Uterus (tissue), 4 donors: ENCODE results near the gene REL. TPM values are rescaled to one million over a fixed set of nuclear protein-coding genes. Genes with fewer than 3 reads are reported as not detected.

Source experiments
- DNase-seq, 2 donors: peaks; one replicate each; pipeline ENCODE4 v3.0.0-alpha.2; 2019 to 2020
- H3K27ac ChIP-seq, 2 donors: fragments of 200-600 bp; sonication (generic); 1 replicate in 1 of 2; 2 replicates in 1 of 2; pipeline ENCODE4 v1.5.1; 2016 to 2018
- H3K27me3 ChIP-seq, 2 donors: fragments of 200-600 bp; sonication (generic); one replicate each; pipeline ENCODE4 v1.5.1; 2018 to 2019; ENCODE audit warnings: control low read depth in 1 of 2
- H3K36me3 ChIP-seq, 2 donors: fragments of 200-600 bp; sonication (generic); one replicate each; pipeline ENCODE4 v1.5.1; 2019; ENCODE audit warnings: control low read depth in 1 of 2
- H3K4me1 ChIP-seq, 2 donors: fragments of 200-600 bp; sonication (generic); one replicate each; pipeline ENCODE4 v1.5.1; 2018 to 2019; ENCODE audit warnings: control low read depth in 1 of 2
- H3K4me3 ChIP-seq, 2 donors: fragments of 200-600 bp; sonication (generic); 1 replicate in 1 of 2; 2 replicates in 1 of 2; pipeline ENCODE4 v1.5.1; 2018 to 2019; ENCODE audit warnings: mild to moderate bottlenecking in 1 of 2
- H3K9me3 ChIP-seq, 2 donors: fragments of 200-600 bp; sonication (generic); one replicate each; pipeline ENCODE4 v1.5.1; 2019; ENCODE audit warnings: control low read depth in 1 of 2
- POLR2A ChIP-seq, 2 donors: fragments of 450-650 bp; IDR thresholded peaks; one replicate each; pipeline ENCODE4 v1.6.1; 2016; ENCODE audit warnings: antibody characterized with exemption in 2 of 2, mild to moderate bottlenecking in 1 of 2, moderate library complexity in 1 of 2
- intact Hi-C: fragments of 100-400 bp; cut with DNase I; formaldehyde crosslinking; loops from one replicate; pipeline ENCODE4 v1.15.1; 2023; ENCODE audit warnings: low total_unique reads
- total RNA-seq, 4 donors: library from RNA; depleted of rRNA in 3 of 4; stranded (reverse); fragments of >200 nt in 3 of 4; gene quantifications; one replicate each; pipeline versions ENCODE4 v1.1.0 to v1.2.4, GENCODE V29; 2014 to 2023
- TF ChIP-seq, protein P1 (sequence below), 4 experiments: fragments of 200-600 bp in 2 of 4; fragments of 450-650 bp in 2 of 4; sonication (generic) in 2 of 4; IDR thresholded peaks; one replicate each; pipeline ENCODE4 v1.5.1; 2016 to 2019; ENCODE audit warnings: antibody characterized with exemption in 4 of 4, mild to moderate bottlenecking in 2 of 4, moderate library complexity in 1 of 4
- donor health status: DM: yes; HTN: yes; CAD: no.

REL gene
- total RNA-seq, 4 donors from 2014 or later, result 1.8 to 21.0 (median 12.2) TPM

GRCh38 chr2:60957224-60957623 is 75.8 kb downstream of the REL start:
- no peak for DNase-seq
- intact Hi-C loops, result no loop called here
- no peaks in the 10 kb centered on the region for H3K4me1 ChIP-seq
- no peak for TF ChIP-seq POLR2A (IDR thresholded peaks at IDR 0.05)
- TF ChIP-seq, protein P1, sequence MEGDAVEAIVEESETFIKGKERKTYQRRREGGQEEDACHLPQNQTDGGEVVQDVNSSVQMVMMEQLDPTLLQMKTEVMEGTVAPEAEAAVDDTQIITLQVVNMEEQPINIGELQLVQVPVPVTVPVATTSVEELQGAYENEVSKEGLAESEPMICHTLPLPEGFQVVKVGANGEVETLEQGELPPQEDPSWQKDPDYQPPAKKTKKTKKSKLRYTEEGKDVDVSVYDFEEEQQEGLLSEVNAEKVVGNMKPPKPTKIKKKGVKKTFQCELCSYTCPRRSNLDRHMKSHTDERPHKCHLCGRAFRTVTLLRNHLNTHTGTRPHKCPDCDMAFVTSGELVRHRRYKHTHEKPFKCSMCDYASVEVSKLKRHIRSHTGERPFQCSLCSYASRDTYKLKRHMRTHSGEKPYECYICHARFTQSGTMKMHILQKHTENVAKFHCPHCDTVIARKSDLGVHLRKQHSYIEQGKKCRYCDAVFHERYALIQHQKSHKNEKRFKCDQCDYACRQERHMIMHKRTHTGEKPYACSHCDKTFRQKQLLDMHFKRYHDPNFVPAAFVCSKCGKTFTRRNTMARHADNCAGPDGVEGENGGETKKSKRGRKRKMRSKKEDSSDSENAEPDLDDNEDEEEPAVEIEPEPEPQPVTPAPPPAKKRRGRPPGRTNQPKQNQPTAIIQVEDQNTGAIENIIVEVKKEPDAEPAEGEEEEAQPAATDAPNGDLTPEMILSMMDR (IDR thresholded peaks at IDR 0.05), result no peak
- no peak overlapping the region for H3K27ac ChIP-seq
- no peaks in the 10 kb centered on the region for H3K9me3 ChIP-seq
- no peaks in the 10 kb centered on the region for H3K27me3 ChIP-seq
- no peak overlapping the region for H3K4me3 ChIP-seq
- H3K36me3 ChIP-seq, result no peaks in the 10 kb centered on the region

GRCh38 chr2:60957643-60958042 is 76.3 kb downstream of the REL start:
- Histone ChIP-seq H3K4me3 (no peak overlapping the region), H3K27me3 (no peaks in the 10 kb centered on the region), H3K4me1 (no peaks in the 10 kb centered on the region), H3K27ac (no peak overlapping the region), H3K36me3 (no peaks in the 10 kb centered on the region), H3K9me3 (no peaks in the 10 kb centered on the region)
- intact Hi-C loops, result no loop called here
- TF ChIP-seq, protein P1 (IDR thresholded peaks at IDR 0.05), result no peak
- no peak for TF ChIP-seq POLR2A (IDR thresholded peaks at IDR 0.05)
- DNase-seq, result no peak

GRCh38 chr2:60958361-60958760 is 77.0 kb downstream of the REL start:
- H3K9me3 ChIP-seq, result no peaks in the 10 kb centered on the region
- H3K36me3 ChIP-seq, result no peaks in the 10 kb centered on the region
- H3K27ac ChIP-seq, result no peak overlapping the region
- TF ChIP-seq, protein P1 (IDR thresholded peaks at IDR 0.05), result no peak
- no peaks in the 10 kb centered on the region for H3K27me3 ChIP-seq
- no peak for DNase-seq
- no peaks in the 10 kb centered on the region for H3K4me1 ChIP-seq
- H3K4me3 ChIP-seq, result no peak overlapping the region
- intact Hi-C loops, result no loop called here

GRCh38 chr2:60958800-60959199 is 77.4 kb downstream of the REL start:
- Histone ChIP-seq H3K9me3 (no peaks in the 10 kb centered on the region), H3K27ac (no peak overlapping the region), H3K27me3 (no peaks in the 10 kb centered on the region), H3K4me1 (no peaks in the 10 kb centered on the region), H3K4me3 (no peak overlapping the region), H3K36me3 (no peaks in the 10 kb centered on the region)
- no peak for DNase-seq
- TF ChIP-seq, protein P1 (IDR thresholded peaks at IDR 0.05), result no peak
- TF ChIP-seq POLR2A (IDR thresholded peaks at IDR 0.05), result no peak
- intact Hi-C loops, result no loop called here

GRCh38 chr2:60959501-60959900 is 78.1 kb downstream of the REL start:
- Histone ChIP-seq H3K9me3 (no peaks in the 10 kb centered on the region), H3K27me3 (no peaks in the 10 kb centered on the region), H3K36me3 (no peaks in the 10 kb centered on the region), H3K4me1 (no peaks in the 10 kb centered on the region), H3K4me3 (no peak overlapping the region), H3K27ac (no peak overlapping the region)
- intact Hi-C loops, result no loop called here
- TF ChIP-seq, protein P1 (IDR thresholded peaks at IDR 0.05), result no peak
- no peak for TF ChIP-seq POLR2A (IDR thresholded peaks at IDR 0.05)
- DNase-seq, result no peak
